HG02884 (cell line): Measurements from ENCODE around the gene AKR1D1.

ENCODE experiments used
- ATAC-seq: cut with Tn5 transposase; IDR thresholded peaks from one replicate; pipeline ENCODE4 v1.9.1; 2021; ENCODE audit warnings: mild to moderate bottlenecking, moderate library complexity; ENCODE audit not compliant: unreplicated experiment

Gene AKR1D1

GRCh38 chr7:138161600-138162081, 85.4 kb downstream of the AKR1D1 start:
- ATAC-seq, result peak; percentile 100

GRCh38 chr7:138162236-138162635, 86.0 kb downstream of the AKR1D1 start:
- no peak for ATAC-seq

GRCh38 chr7:138163800-138164199, 87.5 kb downstream of the AKR1D1 start:
- ATAC-seq, result no peak

- no peak for ATAC-seq
Observed at GRCh38 chr7:138164804-138165203, 88.5 kb downstream of the AKR1D1 start.

- ATAC-seq, result no peak
Observed at GRCh38 chr7:138166681-138167080, 90.4 kb downstream of the AKR1D1 start.

GRCh38 chr7:138167222-138167621, 91.0 kb downstream of the AKR1D1 start:
- no peak for ATAC-seq

- no peak for ATAC-seq
Observed at GRCh38 chr7:138167869-138168296, 91.6 kb downstream of the AKR1D1 start.
